CD4-positive, alpha-beta T cell treated with Interleukin-4 for 1 hour (primary cell): ENCODE measurements around the gene SEMA4D.
"Not testable (repeated sequence)": the region's sequence is repeated elsewhere in the genome, so short reads cannot be mapped to it uniquely, and the experiment has no call there.

ENCODE experiments used
- DNase-seq, 2 donors: peaks; one replicate each; pipeline ENCODE4 v3.0.0-alpha.2; 2020 to 2022

SEMA4D gene

GRCh38 chr9:89382026-89382986 lies 115.6 kb downstream of the SEMA4D start:
- DNase-seq, result no peak

- no peak for DNase-seq
Measured at GRCh38 chr9:89381308-89381609, 116.7 kb downstream of the SEMA4D start.

GRCh38 chr9:89380437-89381307 lies 117.2 kb downstream of the SEMA4D start:
- DNase-seq, result no peak

- peak in 1 of 2 donors; percentile 25 for DNase-seq
Measured at GRCh38 chr9:89379508-89380115, 118.3 kb downstream of the SEMA4D start.

- DNase-seq, result no peak
Measured at GRCh38 chr9:89379031-89379430, 118.9 kb downstream of the SEMA4D start.

- no peak for DNase-seq
Measured at GRCh38 chr9:89378541-89378940, 119.4 kb downstream of the SEMA4D start.

- DNase-seq, result no peak
Measured at GRCh38 chr9:89377411-89377810, 120.5 kb downstream of the SEMA4D start.

- no peak for DNase-seq
Measured at GRCh38 chr9:89376741-89377351, 121.1 kb downstream of the SEMA4D start.

GRCh38 chr9:89376286-89376685 lies 121.6 kb downstream of the SEMA4D start:
- no peak for DNase-seq

- DNase-seq, result peak; percentile 36 to 38
Measured at GRCh38 chr9:89375191-89375760, 122.6 kb downstream of the SEMA4D start.

- no peak for DNase-seq
Measured at GRCh38 chr9:89374176-89374575, 123.7 kb downstream of the SEMA4D start.

- DNase-seq, result no peak
Measured at GRCh38 chr9:89372979-89373378, 124.9 kb downstream of the SEMA4D start.

- DNase-seq, result peak; percentile 71 to 74
Measured at GRCh38 chr9:89372230-89372816, 125.6 kb downstream of the SEMA4D start.

- not testable (repeated sequence) for DNase-seq
Measured at GRCh38 chr9:89371791-89372190, 126.1 kb downstream of the SEMA4D start.

- DNase-seq, result no peak
Measured at GRCh38 chr9:89370593-89370992, 127.3 kb downstream of the SEMA4D start.

GRCh38 chr9:89368978-89369377 lies 128.9 kb downstream of the SEMA4D start:
- DNase-seq, result no peak

GRCh38 chr9:89368550-89368949 lies 129.4 kb downstream of the SEMA4D start:
- DNase-seq, result no peak

- DNase-seq, result no peak
Measured at GRCh38 chr9:89367726-89368437, 130.0 kb downstream of the SEMA4D start.

- no peak for DNase-seq
Measured at GRCh38 chr9:89367281-89367680, 130.6 kb downstream of the SEMA4D start.

- no peak for DNase-seq
Measured at GRCh38 chr9:89366711-89367110, 131.2 kb downstream of the SEMA4D start.

GRCh38 chr9:89365532-89365912 lies 132.4 kb downstream of the SEMA4D start:
- no peak for DNase-seq
